Inflammatory macrophage treated with lipopolysaccharide for 1 hour (primary cell): Measurements from ENCODE around the gene GTSF1L.
A peak's percentile ranks its signal among the peaks of the same experiment; 100 is the strongest.

Source experiments
- DNase-seq, 2 donors: peaks; one replicate each; pipeline ENCODE4 v3.0.0-alpha.2; 2020 to 2022

Gene GTSF1L

DNA sequence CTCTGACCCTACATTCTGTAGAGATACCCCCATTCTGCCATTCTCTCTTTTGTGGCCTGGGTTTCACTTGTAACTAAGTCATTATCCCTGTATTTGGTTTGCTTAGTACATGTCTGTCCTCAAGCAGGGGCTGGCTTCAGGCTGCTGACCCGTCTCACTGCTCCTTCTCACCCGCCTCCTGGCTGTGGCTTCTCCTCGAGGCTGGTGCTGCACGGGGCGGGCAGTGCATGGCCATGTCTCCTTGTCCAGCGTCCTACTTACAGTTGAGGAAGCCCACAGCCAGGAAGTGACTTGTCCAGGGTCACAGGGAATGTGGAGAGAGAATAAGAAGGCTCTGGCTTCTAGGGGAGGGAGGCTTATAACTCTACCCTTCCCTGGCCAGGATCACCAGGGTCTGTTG lies 11.3 kb downstream of the GTSF1L start:
- no peak for DNase-seq

DNA sequence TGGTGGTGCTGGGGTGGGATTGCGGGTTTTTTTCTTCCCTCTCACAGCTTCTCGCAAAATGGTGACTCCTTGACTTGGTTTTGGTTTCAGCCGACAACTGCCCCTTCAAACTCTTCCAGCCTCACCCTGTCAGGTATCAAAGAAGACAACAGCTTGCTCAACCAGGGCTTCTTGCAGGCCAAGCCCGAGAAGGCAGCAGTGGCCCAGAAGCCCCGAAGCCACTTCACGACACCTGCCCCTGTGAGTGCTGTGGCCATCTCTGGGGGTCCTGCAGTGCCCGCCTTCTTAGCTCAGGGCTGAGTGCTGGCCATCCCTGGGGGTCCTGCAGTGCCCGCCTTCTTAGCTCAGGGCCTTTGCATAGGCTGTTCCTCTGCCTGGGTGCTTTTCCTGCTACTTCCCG lies 11.8 kb downstream of the GTSF1L start:
- no peak for DNase-seq

DNA sequence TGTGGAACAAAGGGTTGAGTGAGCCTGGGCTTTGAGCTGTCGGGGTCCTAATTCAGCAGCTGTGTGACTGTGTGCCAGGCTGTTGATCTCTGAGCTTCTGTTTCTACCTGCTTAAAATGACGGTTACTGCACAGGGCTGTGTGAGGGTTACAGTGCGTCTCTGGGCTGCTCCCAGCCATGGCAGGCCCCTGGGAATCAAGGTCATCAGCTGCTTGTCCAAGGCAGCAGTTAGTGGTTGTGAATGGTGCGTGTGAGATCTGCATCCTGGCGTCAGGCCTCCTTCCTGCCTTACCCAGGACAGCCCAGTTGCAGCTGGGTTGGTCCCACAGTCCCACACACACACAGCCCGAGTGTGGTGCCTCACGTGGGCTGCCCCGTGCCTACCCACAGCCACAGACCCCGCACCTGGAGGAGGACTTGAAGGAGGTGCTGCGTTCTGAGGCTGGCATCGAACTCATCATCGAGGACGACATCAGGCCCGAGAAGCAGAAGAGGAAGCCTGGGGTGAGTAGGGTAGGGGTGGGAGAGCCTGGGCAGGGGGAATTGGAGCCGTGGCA lies 15.6 kb downstream of the GTSF1L start:
- DNase-seq: no peak

DNA sequence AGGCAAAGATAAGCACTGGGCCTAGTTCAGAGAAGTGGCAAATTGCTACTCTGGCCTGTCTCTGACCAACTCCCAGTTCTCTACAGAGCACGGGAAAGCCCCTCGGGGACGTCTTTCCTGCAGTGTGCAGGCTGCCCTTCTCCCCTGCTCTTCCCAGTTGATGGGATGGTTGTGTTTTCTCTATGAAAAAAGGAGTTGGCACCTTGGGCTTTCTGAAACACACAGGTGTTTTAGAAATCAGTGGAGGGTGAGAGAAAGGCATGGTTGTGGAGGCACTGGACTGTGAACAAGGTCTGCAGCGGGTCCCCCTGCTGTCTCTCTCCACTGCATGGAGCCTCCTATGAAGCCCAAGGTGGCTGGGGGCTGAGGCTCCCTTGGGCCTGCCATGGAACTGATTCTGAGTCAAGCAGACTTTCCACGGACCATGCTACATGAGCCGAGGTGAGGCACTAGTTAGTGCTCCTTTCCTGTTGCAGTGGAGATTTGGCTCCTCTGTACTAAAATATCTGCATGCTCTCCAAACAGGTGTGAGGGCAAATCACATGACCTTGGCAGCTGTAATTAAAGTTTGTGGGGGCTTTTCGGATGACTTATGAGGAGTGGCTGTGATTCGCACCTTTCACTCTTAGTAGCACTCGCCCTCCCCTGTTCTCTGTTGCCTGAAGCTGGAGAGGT lies 16.3 kb downstream of the GTSF1L start:
- no peak for DNase-seq

DNA sequence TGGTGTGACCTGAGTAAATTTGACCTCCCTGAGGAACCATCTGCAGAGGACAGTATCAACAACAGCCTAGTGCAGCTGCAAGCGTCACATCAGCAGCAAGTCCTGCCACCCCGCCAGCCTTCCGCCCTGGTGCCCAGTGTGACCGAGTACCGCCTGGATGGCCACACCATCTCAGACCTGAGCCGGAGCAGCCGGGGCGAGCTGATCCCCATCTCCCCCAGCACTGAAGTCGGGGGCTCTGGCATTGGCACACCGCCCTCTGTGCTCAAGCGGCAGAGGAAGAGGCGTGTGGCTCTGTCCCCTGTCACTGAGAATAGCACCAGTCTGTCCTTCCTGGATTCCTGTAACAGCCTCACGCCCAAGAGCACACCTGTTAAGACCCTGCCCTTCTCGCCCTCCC lies 24.3 kb downstream of the GTSF1L start:
- no peak for DNase-seq

DNA sequence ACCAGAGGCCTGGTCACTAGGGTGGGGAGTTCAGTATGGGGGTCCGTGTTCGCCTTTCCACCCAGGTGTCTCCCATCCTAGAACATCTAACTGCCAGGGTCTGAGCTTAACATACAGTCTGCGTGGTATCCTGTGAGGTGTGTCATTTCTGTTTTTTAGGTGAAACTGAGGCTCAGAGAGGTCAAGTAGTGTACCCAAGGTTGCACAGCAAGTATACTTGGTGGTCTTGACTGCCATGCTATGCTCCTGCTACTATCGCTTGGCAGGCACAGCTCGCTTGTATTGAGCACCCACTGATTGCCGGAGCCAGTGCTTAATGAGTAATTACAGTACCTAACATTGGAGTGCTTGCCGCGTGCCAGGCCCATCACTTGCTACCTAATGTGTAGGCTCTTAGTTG lies 26.2 kb downstream of the GTSF1L start:
- DNase-seq: no peak

DNA sequence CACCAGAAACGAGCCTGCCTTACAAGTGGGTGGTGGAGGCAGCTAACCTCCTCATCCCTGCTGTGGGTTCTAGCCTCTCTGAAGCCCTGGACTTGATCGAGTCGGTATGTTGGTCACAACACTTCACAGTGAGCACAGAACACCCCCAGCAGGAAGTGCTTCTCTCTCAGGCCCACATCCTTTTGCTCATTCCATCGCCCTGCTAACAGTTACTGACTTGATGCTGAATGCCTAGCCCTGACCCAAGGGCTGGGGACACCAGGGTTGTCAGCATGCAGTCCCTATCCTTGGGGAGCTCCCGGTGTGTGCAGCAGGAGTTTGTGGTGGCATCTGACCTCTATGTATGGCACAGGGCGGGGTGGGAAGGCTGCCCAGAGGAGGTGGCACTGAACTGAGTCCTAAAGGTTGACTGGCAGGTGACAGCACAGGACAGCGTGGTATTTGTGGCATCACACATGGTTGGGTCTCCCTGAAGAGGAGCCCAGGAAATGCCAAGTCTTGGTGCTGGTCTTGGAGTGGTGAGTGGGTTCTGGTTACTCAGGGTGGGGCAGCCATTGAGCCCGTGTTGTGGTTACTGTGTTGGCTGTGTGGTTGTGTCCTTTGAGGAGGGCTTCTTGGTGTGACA lies 26.7 kb downstream of the GTSF1L start:
- DNase-seq: no peak

DNA sequence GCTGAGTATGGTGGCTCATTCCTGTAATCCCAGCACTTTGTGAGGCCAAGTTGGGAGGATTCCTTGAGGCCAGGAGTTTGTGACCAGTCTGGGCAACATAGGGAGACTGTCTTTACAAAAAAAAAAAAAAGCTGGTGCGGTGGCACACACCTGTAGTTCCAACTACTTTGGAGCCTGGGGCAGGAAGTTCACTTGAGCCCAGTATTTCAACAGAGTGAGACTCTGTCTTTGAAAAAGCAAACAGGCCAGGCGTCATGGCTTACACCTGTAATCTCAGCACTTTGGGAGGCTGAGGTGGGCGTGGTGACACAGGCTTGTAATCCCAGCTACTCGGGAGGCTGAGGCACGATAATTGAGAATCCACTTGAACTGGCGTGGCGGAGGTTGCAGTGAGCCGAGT lies 31.2 kb downstream of the GTSF1L start:
- DNase-seq: no peak

DNA sequence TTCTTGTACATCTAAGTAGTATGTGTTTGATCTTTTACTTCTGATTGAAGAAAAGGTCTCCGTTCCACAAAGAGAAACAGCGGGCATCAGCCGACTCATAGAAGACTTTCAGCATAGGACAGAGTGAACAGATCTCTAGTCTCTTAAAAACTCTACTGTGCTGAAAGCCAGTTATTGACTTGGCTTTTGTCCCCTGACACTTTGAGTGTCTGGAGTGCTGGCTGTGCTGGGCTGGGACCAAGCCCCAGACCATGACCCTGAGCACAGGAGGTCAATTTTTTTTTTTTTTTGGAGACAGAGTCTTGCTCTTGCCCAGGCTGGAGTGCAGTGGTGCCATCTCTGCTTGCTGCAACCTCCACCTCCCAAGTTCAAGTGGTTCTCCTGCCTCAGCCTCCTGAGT lies 32.0 kb downstream of the GTSF1L start:
- DNase-seq: no peak

DNA sequence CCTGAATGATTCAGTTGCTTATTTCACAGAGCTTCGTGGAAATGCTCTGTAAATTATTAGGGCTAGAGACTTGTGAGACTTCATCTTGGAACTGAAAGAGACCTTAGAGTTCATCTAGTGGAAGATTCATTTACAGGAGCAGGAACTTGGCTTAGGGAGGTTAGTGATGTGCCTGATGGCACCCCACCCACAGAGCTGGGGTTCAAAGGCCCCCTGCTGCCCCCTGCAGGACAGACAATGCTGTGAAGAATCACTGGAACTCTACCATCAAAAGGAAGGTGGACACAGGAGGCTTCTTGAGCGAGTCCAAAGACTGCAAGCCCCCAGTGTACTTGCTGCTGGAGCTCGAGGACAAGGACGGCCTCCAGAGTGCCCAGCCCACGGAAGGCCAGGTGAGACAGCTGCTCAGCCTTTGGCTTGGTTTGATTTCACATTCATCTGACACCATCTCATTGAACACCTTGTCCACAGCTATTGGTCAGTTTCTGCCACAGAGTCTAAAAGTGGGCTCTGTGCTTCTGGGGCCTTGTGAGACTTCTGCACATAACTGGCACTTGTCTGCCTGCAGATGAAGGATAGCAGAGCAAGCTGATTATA lies 34.8 kb downstream of the GTSF1L start:
- peak; percentile 42 to 69 for DNase-seq

DNA sequence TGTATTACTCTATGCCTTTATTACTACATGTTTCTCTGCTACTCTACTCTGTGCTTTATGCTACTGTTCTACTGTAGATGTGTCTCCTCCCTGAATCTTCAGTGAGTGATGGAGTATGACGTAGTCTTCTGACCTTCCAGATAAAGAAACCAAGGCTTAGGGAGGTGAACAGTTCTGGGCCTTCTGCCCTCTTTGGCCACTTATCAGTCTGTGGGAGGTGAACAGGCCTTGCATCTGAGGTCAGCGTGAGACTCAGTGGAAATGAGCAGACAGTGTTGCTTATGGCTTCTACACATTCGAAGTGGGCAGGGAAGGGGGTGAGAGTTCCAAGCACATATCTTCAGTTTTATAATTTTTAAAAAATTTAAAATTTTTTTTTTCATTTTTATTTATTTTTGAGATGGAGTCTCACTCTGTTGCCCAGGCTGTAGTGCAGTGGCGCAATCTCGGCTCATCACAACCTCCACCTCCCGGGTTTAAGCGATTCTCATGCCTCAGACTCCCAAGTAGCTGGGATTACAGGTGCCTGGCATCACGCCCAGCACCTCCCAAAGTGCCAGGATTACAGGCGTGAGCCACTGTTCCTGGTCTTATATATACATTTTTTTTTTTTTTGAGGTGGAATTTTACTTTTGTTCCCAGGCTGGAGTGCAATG lies 35.7 kb downstream of the GTSF1L start:
- DNase-seq: no peak

DNA sequence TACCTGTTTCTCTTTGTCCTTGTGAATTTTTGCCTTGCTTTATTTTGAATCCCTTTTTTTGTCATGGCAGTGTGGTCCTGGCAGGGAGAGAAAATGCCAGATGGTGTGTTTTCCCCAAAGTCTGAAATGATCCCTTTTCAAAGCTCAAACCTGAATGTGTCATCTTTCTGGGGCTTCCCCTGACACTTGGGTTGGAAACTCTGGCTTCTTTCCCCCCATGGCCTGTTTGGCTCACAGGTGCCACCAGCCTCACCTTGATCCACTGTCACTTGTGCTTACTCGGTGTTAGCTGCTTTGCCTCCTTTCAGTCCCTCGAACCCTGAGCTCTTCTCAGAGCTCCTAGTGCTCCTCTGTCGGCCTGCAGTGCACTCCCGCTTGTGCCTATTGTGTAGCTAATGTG lies 37.6 kb downstream of the GTSF1L start:
- DNase-seq: no peak

DNA sequence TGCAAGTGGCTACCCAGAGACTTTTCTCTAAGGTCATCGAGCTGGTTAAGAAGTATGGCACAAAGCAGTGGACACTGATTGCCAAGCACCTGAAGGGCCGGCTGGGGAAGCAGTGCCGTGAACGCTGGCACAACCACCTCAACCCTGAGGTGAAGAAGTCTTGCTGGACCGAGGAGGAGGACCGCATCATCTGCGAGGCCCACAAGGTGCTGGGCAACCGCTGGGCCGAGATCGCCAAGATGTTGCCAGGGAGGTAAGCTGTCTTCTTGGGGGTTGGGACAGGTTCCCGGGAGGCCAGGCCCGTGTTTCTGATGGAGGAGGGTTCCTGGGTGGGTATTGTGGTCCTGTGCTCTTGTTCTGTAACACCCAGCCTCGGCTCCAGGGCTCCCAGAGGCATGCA lies 40.0 kb downstream of the GTSF1L start:
- no peak for DNase-seq

DNA sequence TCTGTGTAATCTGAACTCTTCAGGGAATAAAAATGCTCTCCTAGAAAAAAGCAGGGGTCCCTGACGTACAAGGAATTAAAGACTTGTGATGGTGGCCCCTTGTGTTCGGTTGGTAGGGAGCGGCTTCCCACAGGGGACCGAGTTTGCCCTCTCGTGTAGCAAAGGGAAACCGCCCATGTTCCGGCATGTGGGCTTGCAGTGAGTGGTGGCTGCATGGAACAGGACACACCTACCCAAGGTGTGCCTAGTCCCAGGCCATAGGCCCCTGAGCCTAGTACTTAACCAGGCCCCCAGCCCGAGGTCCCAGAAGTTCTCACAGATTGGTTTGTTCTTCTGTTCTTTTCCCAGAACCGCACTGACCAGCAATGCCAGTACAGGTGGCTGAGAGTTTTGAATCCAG lies 44.4 kb downstream of the GTSF1L start:
- DNase-seq: no peak

DNA sequence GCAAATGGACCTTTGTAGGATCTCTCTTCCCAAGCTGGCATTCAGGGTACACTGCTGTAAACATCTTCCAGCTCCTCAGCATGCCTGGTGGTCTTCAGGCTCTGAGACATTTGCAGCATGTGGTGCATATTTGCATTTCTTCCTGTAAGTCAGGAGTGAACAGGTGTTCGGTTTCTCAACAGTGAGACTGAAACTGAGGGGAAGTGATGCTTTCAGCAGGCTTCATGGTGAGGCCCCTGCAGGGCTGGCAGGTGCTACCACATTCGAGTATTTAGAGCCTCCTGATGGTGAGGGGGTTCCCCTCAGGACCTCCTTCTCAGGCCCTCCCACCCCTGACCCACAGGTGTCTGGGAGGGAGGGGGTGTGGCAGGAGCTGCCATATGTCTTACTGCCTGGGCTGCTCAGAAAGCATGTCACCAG lies 44.8 kb downstream of the GTSF1L start:
- no peak for DNase-seq

DNA sequence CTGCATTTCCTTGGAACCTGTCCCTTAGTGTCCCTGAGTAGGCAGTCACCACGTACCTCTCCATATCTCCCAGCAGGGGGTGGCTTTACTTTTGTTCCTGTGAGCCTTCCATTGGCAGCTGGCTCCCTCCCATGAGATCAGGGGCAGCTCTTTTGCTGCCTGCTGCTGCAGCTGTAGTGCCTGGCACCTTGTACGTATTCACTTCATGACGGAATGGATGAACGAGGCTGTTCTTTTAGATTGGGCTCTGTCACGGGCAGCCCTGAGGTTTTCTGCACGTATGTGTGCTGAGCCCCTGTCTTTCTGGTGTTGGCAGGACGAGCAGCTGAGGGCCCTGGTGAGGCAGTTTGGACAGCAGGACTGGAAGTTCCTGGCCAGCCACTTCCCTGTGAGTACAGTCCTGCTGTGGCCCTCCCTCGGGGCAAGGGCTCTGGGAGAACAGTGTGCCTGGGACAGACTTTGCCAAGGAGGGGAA lies 45.3 kb downstream of the GTSF1L start:
- no peak for DNase-seq

DNA sequence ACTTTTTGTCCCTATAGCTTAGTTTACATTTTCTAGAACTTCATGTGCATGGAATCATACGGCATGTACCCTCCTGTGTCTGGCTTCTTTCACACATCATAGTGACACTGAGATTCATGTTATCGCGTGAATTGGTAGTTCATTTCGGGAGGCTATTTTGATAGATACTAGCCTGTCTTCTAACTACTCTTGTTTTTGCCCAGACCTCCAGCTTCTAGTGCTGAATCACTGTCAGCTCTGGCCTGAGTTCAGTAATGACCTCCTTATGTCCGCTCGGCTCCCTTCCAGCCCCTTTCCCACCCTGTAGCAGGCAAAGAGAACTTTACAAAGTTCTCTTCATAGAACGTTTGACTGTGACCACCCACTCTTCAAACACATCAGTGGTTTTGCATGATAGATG lies 45.8 kb downstream of the GTSF1L start:
- DNase-seq: no peak

DNA sequence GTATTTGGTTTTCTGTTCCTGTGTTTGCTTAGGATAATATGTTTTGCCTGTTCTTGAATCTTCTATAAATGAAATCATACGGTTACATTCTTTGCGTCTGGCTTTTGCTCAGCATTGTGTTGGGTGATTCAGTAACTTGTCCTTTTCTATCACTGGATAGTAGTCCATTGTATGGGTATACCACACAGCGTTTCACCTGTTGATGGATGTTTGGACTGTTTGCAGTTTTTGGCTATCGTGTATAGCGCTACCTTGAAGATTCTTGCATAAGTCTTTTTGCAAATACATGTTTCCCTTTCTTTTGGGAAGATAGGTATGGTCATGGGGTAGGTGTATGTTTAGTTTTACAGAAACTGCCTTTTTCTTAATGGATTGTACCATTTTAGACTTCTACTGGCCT lies 50.4 kb downstream of the GTSF1L start:
- no peak for DNase-seq
